Ascending aorta (tissue), 2 donors: ENCODE measurements around the gene LSM3. TPM values are rescaled to one million over a fixed set of nuclear protein-coding genes. Genes with fewer than 3 reads are reported as not detected.

Experiments
- DNase-seq, 2 donors: peaks; one replicate each; pipeline ENCODE4 v3.0.0-alpha.2; 2019; ENCODE audit warnings: low spot score in 2 of 2
- H3K27ac ChIP-seq, 2 donors: fragments of 200-600 bp; sonication (generic); one replicate each; pipeline ENCODE4 v1.5.1; 2016 to 2017; ENCODE audit warnings: mild to moderate bottlenecking in 1 of 2
- H3K27me3 ChIP-seq: fragments of 200-600 bp; sonication (generic); one replicate; pipeline ENCODE4 v1.5.1; 2017
- H3K36me3 ChIP-seq, 2 donors: fragments of 200-600 bp; sonication (generic); one replicate each; pipeline ENCODE4 v1.5.1; 2016
- H3K4me1 ChIP-seq, 2 donors: fragments of 200-600 bp; sonication (generic); one replicate each; pipeline ENCODE4 v1.5.1; 2016 to 2017; ENCODE audit warnings: mild to moderate bottlenecking in 1 of 2
- H3K4me3 ChIP-seq, 2 donors: fragments of 200-600 bp; sonication (generic); one replicate each; pipeline ENCODE4 v1.5.1; 2016 to 2017; ENCODE audit warnings: mild to moderate bottlenecking in 1 of 2
- H3K9me3 ChIP-seq, 2 donors: fragments of 200-600 bp; sonication (generic); one replicate each; pipeline ENCODE4 v1.5.1; 2016
- intact Hi-C: fragments of 100-400 bp; cut with DNase I; formaldehyde crosslinking; loops from one replicate; pipeline ENCODE4 v1.15.1; 2023
- total RNA-seq: library from RNA; depleted of rRNA; stranded (reverse); fragments of >200 nt; gene quantifications from one replicate; pipeline ENCODE4 v1.1.0, GENCODE V29; 2016
- TF ChIP-seq, protein P1 (sequence below), 3 experiments: fragments of 200-600 bp in 2 of 3; fragments of 450-650 bp in 1 of 3; sonication (generic) in 2 of 3; IDR thresholded peaks; one replicate each; pipeline ENCODE4 v1.5.1; 2016 to 2019; ENCODE audit warnings: antibody characterized with exemption in 3 of 3, mild to moderate bottlenecking in 1 of 3, moderate library complexity in 1 of 3

LSM3 gene
- total RNA-seq, 1 donor from 2014 or later, result 3.9 TPM

DNA sequence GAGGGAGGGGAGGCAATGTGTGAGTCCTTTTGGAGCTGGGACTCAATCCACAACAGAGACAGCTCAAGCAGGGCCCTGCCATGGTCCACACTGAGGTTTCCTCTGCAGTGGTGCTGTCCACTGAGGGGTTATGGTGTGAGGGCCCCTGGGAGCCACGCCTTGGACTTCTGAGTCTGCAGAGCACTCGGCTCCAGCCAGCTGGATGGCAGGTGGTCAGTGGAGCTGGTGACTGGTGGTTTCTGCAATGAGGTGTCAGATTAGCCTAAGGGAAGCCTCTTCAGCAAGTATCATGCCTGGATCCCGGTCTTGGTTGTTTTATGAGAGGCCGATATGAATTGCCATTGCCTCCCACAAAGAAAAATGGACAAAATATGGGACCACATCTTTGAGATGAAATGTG is 21.7 kb downstream of the LSM3 start:
- H3K4me3 ChIP-seq, result no peak overlapping the region
- no peak for DNase-seq
- intact Hi-C loops, result loop anchor here (5.0 kb wide), 1 partner anchor 303 kb away; no protein-coding TSS in a partner anchor
- peaks cover 8 to 22% of the 10 kb centered on the region in 2 donors for H3K4me1 ChIP-seq
- H3K36me3 ChIP-seq, result peaks cover 2 to 18% of the 10 kb centered on the region in 2 donors
- TF ChIP-seq, protein P1, sequence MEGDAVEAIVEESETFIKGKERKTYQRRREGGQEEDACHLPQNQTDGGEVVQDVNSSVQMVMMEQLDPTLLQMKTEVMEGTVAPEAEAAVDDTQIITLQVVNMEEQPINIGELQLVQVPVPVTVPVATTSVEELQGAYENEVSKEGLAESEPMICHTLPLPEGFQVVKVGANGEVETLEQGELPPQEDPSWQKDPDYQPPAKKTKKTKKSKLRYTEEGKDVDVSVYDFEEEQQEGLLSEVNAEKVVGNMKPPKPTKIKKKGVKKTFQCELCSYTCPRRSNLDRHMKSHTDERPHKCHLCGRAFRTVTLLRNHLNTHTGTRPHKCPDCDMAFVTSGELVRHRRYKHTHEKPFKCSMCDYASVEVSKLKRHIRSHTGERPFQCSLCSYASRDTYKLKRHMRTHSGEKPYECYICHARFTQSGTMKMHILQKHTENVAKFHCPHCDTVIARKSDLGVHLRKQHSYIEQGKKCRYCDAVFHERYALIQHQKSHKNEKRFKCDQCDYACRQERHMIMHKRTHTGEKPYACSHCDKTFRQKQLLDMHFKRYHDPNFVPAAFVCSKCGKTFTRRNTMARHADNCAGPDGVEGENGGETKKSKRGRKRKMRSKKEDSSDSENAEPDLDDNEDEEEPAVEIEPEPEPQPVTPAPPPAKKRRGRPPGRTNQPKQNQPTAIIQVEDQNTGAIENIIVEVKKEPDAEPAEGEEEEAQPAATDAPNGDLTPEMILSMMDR (IDR thresholded peaks at IDR 0.05), result no peak
- no peak overlapping the region for H3K27ac ChIP-seq
- H3K27me3 ChIP-seq, result no peaks in the 10 kb centered on the region
- H3K9me3 ChIP-seq, result no peaks in the 10 kb centered on the region

DNA sequence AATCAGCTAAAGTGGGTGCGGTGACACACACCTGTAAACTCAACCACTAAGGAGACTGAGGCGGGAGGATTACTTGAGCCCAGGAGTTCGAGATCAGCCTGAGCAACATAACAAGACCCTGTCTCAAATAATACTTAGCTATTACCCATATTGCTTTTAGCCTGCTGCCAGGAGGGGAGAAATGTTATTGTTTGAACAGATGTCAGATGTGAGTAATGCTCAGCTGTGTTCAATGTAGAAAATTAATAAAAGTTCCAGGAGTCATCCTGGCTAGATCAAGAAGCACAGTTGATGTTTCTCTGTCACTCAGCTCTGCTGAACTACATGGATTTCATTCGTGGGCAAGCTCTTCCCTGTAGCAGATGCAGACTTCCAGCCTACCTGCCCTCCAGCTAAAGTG is 22.2 kb downstream of the LSM3 start:
- TF ChIP-seq, protein P1 (IDR thresholded peaks at IDR 0.05), result no peak
- H3K9me3 ChIP-seq, result no peaks in the 10 kb centered on the region
- DNase-seq, result no peak
- intact Hi-C loops, result loop anchor here (5.0 kb wide), 1 partner anchor 304 kb away; no protein-coding TSS in a partner anchor
- H3K27me3 ChIP-seq, result no peaks in the 10 kb centered on the region
- no peak overlapping the region for H3K4me3 ChIP-seq
- peaks cover 2 to 18% of the 10 kb centered on the region in 2 donors for H3K36me3 ChIP-seq
- H3K4me1 ChIP-seq, result peaks cover 8 to 22% of the 10 kb centered on the region in 2 donors
- H3K27ac ChIP-seq, result no peak overlapping the region

DNA sequence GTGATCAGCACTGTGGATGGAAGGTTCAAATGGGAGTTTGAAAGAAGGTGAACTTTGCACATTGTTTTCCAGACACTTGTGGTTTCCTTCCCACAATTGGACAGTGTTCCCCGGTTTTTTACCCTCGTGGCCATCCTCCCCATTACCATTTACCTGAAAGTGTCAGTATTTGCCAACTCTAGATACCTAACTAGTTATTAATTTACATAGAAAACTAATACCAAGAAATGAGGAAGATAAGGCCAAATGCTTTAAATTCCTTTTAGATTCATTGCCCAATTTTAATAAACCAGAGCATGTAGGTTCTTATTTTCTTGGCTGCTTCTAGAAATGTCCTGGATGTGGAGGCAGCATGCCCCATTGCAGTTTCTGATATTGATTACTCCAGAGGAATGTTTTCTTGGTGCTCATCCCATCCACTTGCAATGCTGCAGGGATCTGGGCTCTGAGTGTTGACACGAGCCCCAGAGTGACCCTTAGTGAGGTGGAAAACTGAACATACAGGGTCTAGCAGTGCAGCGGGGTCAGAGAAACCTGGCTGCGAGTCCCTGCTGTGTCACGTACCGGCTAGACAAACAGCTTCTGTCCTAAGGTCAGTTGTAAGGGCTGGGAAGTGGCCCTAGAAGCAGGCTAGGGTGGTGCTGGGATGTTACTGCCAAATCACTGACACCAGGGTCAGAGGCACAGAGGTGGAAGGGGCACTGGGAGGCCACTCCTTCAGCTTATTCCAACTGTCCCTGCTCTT is 23.5 kb downstream of the LSM3 start:
- no peaks in the 10 kb centered on the region for H3K27me3 ChIP-seq
- intact Hi-C loops, result loop anchor here (2.0 to 5.0 kb wide), 3 partner anchors 59 to 305 kb away; no protein-coding TSS in a partner anchor
- no peak overlapping the region for H3K27ac ChIP-seq

DNA sequence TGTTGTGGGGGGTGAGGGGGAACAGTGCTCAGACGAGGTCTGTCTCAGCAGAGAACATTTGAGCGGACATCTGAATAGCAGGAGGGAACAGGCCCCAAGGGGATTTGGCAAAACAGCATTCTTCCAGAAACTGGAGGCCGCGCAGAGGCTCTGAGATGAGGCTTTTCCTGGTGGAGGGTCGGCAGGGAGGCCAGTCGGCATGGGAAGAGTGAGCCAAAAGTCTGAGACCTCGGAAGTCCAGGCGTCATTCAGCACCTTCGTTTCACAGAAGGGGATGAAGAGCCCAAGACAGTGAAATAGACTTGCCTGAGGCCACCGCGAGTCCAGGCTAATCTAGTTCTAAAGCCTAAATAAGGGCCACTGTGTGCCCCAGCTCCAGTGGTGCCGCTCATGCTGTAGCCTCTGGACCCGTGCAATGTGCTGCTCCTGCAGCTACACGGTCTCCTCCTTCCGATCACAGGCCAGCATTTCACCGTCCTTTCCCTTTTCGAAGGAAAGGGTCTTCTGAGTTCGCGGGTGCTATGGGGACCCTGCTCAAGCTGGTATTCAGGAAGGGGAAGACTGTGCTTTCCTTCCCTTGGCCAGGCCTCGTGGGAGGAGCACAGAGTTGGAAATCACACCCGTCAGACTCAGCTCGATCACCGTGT is 24.4 kb downstream of the LSM3 start:
- intact Hi-C loops, result loop anchor here (2.0 to 5.0 kb wide), 3 partner anchors 58 to 306 kb away; no protein-coding TSS in a partner anchor
- peaks cover 8 to 18% of the 10 kb centered on the region in 2 donors for H3K4me1 ChIP-seq
- no peaks in the 10 kb centered on the region for H3K9me3 ChIP-seq
- DNase-seq, result no peak
- no peak overlapping the region for H3K4me3 ChIP-seq
- H3K27me3 ChIP-seq, result no peaks in the 10 kb centered on the region
- no peak overlapping the region for H3K27ac ChIP-seq
- TF ChIP-seq, protein P1 (IDR thresholded peaks at IDR 0.05), result no peak
- H3K36me3 ChIP-seq, result peaks cover 2 to 18% of the 10 kb centered on the region in 2 donors

More for the DNA sequence above, 23.5 kb downstream of the LSM3 start:
- Histone ChIP-seq H3K9me3 (no peaks in the 10 kb centered on the region), H3K4me3 (no peak overlapping the region), H3K36me3 (peaks cover 2 to 18% of the 10 kb centered on the region in 2 donors), H3K4me1 (peaks cover 8 to 18% of the 10 kb centered on the region in 2 donors)
- DNase-seq, result no peak
- TF ChIP-seq, protein P1 (IDR thresholded peaks at IDR 0.05), result no peak

DNA sequence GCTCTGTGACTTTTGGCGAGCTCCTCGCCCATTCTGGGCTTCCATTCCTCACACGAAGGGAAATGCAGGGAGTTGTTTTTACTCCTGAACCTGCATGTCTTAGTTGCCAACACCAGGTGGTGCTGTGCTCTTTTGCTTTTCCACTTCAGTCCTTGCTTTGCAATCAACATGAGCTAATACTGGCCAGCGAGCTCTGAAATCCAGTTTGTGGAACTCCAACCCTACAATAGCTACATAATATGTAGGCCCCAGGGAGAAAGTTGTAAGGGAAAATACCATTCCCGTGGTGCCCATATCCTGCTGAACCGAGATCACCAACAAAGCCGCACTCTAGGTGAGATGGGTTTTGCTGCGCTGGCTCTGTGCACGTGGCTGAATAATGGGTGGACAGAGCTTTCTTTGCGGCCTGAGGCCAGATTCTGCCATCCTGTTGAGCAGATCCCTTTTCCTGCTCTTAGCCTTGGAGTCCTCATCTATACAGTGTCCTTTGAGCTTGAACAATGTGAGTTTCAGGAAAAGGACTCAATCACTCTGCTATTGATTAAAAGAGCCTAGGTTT is 25.0 kb downstream of the LSM3 start:
- no peaks in the 10 kb centered on the region for H3K27me3 ChIP-seq
- peaks cover 8 to 18% of the 10 kb centered on the region in 2 donors for H3K4me1 ChIP-seq
- peak in 1 of 2 donors; percentile 78 for DNase-seq
- TF ChIP-seq, protein P1 (IDR thresholded peaks at IDR 0.05), result peak; percentile 66 to 89 (median 82)
- no peak overlapping the region for H3K4me3 ChIP-seq
- H3K36me3 ChIP-seq, result peaks cover 2 to 12% of the 10 kb centered on the region in 2 donors
- no peaks in the 10 kb centered on the region for H3K9me3 ChIP-seq
- intact Hi-C loops, result loop anchor here (2.0 to 5.0 kb wide), 3 partner anchors 57 to 306 kb away; no protein-coding TSS in a partner anchor
- H3K27ac ChIP-seq, result peak overlapping the region in 1 of 2 donors; percentile 24
